GDM1 (cell line): Measurements from ENCODE around the gene SLC8B1.

Experiments
- DNase-seq: peaks from one replicate; lab custom pipeline; 2025; lab: John Stamatoyannopoulos, UW

The SLC8B1 gene

DNA sequence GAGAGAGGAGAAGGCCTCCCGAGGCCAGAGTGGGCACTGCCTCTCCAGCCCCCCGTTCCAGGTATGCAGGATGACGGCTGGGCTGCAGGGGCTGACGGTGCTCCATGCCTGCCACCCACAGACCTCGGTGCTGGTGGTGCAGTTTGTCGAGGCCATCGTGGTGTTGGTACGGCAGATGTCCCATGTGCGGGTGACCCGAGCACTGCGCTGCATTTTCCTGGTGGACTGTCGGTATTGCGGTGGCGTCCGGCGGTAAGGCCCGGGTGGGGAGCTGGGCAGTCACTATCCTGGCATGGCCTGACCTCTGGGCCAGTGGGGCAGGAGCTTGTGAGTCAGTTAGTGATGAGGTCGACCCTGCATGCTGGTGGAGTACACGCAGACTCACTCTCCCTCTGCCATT is 66.3 kb downstream of the SLC8B1 start:
- DNase-seq = no peak

DNA sequence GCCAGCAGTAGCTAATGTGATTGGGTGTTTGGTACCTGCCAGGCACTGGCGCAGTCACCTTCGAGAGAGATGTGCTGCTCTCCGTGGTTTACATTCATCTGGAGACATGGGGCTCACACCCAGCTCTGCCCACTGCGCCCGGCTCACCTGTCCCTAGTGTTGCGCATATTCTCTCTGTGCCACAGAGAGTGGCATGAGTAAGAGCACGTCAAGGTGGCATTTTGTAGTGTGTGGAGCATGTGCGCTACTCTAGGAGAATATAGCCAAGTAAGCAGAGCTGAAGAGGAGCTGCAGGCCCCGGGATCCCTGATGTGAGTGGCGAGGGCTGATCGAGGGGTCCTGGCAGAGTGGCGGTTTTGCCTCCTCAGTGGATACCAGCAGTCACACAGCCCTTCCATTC is 66.8 kb downstream of the SLC8B1 start:
- DNase-seq = no peak

DNA sequence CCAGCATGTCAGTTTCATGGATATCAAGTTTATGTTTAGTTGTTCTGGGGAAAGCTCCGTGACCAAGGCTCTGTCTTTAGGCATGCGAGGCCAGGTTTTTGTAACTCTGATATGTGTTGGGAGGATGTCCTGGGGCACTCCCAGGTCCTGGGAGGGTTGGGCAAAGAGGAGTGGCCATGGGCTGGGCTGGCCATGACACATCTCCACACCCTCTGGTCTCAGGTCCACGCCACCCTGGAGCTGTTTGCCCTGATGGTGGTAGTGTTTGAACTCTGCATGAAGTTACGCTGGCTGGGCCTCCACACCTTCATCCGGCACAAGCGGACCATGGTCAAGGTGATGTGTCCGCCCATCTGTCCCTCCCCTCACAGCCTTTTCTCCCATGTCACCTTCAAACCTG is 67.3 kb downstream of the SLC8B1 start:
- no peak for DNase-seq

DNA sequence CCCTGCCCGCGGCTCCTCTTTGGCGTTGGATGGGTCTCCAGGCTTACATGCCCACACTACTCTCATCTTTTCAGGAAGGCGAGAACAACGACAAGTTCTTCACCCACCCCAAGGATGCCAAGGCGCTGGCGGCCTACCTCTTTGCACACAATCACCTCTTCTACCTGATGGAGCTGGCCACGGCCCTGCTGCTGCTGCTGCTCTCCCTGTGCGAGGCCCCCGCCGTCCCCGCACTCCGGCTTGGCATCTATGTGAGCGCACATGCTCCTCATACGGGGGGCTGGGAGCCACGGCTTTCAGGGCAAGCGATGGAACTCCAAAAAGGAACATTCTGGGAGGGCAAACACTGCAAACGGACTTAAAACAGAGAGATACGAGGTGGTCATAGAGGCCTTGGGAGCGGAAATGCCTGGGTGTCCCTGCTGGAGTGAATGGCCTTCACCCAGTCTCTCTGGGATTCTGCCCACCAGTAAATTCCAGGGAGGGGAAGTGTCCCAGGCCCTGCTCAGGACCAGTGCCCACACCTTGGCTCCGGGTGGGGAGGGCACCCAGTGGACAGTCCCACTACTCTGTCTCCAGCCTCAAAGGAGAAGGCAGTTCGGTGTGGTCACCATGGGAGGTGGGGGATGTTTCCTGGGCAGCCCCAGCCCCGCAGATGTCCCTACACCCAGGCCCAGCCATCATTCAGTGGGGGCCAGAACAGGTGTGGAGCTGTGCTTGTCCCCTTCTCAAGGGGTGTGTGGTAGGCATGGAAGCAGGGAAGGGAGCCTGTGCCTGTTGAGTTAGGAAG is 68.6 kb downstream of the SLC8B1 start:
- DNase-seq = no peak

DNA sequence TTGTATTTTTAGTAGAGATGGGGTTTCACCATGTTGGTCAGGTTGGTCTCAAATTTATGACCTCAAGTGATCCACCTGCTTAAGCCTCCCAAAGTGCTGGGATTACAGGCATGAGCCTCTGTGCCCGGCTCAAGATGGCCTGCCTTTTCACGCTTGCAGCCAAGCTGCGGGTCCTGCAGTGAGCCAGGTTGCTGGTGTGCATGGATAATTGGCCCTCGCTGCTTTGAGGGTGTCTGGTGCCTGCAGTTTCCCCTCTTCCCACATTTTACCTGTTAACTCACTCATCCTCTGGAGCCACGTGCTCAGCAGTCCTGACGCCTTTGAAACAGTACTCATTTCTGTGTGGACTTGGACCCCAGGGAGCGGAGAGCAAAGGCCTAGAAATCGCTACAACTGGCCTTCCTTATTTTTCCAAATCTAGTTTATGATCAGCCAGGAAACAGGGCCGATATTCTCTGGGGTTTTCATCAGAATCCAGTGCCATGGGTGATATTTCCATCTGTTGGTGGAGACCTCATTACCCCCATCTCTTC is 71.4 kb downstream of the SLC8B1 start:
- DNase-seq = no peak

DNA sequence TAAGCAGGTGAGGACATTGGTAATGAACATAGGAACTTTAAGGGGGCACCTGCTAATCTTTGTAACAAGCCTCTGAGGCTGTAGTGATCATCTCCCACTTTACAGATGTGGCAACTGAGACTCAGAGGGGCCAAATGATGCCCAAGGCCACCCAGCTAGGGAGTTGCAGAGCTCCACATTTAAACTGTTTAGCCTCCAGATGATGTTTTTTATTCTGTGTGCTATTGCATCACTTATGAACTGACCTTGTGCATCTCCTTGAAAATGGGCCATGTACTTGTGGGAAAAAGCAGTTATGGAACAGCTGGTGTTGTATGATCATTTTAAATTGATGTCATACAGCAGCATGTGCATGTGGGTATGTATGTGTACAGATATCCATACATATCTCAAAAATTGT is 72.2 kb downstream of the SLC8B1 start:
- no peak for DNase-seq

DNA sequence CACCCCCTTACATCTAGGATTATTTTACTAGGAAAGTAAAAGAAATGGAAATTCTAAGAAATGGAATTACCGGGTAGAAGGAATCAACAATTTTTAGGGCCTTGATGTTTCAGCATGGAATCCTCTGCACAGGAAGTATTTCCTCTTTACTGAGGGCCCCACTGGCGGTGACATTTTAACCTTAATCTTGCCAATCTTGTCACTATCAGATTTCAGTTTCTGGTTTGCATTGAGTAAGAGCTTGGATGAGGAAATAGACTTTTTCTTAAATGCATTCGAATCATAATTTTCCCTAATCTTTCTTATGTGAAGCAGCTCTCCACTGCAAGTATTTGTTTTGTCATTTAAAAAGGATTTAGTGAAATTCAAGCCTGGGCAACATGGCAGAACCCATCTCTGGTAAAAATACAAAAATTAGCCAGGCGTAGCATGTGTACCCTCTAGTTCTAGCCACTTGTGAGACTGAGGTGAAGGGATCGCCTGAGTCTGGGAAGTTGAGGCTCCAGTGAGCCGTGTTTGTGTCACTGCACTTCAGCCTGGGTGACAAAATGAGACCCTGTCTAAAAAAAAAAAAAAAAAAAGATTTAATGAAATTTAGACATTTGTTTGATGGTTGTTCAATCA is 73.0 kb downstream of the SLC8B1 start:
- no peak for DNase-seq

DNA sequence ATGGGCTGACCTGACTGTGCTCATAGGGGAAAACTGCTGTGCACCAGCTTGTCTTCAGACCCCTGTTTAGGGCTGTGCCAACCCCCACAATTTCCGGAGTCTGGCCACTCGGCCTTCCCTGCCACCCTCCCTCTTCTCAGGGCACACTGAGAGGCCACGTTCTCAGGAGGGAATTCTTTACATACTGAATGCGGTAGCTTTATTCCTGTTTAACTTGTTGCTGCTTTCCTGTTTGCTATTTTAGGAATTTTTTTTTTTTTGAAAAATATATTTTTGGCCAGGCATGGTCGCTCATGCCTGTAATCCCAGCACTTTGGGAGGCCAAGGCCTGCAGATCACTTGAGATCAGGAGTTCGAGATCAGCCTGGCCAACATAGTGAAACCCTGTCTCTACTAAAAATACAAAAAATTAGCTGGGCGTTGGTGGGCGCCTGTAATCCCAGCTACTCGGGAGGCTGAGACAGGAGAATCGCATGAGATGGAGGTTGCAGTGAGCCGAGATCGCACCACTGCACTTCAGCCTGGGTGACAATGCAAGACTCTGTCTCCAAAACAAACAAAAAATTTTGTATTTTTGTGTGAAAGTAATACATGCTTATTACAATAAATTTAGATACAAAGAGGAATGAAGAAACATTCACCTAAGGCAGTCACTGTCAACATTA is 74.1 kb downstream of the SLC8B1 start:
- DNase-seq = no peak

DNA sequence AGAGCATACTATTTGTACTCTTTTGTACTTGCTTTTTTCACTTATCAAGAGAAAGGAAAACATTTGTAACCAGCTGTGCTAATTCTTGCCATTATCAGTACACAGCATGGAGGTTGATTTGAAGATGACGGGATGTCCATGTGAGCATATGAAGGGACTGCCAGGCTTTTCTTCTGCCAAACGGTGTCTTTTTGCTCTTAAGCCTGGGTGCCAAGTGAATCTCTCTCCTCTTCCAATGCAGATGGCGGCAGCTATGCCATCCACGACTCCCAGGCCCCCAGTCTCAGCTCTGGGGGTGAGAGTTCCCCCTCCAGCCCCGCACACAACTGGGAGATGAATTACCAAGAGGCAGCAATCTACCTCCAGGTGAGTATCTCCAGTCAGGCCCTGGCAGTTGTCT is 74.8 kb downstream of the SLC8B1 start:
- no peak for DNase-seq

DNA sequence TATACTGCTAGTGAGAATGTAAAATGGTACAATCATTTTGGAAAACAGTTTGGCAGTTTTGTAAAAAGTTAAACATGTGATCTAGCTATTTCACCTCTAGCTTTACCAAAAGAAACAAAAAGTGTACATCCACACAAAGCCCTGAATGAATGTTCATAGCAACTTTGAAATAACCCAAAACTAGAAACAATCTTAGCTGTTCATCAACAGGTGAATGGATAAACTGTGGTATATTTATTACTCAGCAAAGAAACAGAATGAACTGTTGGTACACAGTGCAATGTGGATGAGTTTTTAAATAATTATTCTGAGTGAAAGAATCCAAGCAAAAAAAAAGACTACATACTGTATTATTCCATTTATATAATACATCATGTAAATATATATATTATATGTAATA is 77.3 kb downstream of the SLC8B1 start:
- DNase-seq = no peak

DNA sequence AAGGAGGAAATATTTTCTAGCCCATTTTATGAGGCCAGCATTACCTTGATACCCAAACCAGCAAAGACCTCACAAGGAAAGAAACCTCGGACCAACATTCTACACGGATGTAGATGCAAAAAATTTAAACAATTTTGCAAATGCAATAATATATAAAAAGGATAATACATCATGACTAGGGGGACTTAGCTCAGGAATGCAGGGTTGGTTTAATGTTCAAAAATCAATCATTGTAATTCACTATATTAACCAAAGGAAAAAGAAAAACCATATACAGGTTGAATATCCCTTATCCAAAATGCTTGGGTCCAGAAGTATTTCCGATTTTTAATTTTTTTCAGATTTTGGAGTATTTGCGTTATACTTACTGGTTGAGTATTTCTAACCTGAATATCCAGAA is 80.6 kb downstream of the SLC8B1 start:
- DNase-seq = no peak

DNA sequence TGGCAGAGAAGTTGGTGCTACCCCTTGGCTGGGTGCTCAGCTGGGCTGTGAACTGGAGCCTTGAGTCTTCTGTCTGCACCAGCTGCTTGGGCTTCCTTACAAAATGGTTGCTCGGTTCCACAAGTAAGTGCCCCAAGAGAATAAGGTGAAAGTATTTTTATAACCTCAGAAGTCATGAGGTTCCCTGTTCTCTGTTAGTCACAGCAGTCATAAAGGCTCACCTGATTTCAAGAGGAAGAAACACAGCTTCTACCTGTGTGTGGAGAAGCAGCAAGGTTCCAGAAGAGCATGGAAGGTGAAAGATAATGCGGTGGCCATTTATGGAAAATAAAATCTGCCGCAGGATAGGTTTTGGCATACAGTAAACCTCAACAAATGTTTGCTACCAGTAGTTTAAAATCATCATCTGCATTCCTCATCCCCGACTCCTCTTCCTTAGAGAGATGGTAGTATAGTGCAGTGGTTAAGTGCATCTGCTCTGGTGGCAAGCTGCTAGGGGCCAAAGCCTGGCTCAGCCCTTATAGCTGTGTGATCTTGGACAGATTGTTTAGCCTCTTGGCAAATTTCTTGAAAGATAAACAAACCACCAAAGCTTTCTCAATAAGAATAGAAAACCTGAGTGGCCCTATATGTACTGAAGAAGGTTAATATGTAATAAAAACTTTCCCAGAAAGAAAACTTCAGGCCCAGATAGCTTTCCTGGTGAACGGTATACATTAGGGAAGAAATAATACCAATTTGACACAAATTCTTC is 81.2 kb downstream of the SLC8B1 start:
- DNase-seq = no peak

DNA sequence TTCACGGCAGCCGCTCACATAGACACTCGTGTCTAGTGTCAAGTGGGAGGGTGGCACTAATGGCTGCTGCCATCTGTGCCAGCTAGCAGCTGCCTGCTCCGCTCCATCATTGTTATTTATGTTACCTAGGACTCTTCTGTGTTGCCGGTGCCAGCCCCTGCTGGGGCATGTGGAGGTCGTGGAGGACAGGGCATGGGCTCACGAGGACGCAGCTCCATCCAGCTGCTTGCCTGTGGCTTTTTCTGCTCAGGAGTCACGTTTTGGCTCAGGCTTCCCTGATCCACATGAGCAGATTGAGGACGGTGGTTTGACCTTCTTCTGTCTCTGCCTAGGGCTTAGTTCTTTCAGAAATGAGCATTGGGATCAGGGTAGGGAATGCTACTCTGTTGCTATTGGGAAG is 82.4 kb downstream of the SLC8B1 start:
- no peak for DNase-seq

DNA sequence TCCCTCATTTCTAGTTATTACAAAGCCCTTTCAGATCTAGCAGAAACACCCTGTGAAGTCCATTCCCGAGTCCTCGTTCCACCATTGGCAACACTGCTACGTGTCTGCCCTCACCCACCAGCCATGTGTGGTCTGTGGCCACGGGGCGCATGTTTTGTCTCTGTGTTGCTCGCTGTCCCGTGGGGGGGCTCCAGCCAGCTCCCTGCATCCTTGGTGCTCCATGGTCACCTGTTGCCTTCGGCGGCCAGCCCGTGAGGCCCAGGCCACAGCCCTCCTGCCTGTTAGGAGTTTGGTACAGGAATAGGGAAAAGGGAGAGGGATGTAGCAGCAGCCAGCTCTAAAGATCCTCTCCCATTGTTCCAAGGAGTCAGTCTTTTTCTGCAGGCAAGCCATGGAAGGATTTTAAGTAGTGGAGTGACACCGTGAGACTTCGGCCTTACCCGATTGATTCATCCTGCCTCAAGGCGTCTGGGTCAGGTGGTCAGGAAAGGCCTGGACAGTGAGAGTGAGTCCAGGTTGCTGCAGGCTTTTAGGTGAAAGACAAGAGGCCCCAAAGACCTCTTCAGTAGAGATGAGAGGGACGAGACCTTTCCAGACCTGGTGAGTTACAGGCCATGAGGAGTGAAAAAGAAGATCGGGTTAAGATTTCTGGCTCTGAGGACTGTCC is 83.4 kb downstream of the SLC8B1 start:
- DNase-seq = no peak

DNA sequence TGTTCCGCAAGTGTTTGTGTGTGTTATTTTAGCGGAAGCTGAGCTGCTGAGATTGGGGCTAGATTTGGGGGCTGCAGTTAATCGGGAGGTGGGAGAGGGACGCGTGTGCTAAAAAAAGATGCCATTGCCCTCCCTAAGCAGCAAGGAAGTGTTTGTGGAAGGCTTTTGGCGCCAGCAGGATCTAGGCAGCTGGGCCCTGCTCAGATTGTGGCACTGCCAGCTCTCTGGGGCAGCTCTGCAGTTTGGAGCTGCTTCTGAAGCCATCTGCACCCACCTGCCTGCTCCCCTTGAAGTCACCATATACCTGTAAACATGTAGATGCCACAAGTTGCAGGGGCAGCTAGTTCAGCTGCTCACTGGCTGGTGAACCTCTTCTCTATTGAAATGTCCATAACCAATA is 84.9 kb downstream of the SLC8B1 start:
- DNase-seq = no peak

DNA sequence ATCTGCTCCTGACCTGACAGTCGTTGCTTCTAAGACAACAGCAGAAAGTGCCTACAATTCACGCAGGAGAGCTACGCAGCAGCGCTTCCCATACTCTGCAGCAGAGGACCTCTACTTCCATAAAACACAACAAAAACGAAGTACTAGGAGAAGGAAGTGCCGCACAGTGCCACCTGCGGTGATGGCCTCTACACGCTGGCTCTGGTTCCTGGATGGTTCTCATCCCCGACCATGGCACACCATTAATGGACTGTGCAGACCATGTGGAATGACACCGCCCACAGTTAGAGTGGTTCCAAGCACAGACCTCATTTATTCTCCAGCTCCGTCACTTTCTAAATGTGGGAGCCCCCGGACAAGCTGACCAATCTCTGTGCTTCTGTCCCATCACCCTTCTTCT is 85.4 kb downstream of the SLC8B1 start:
- no peak for DNase-seq

DNA sequence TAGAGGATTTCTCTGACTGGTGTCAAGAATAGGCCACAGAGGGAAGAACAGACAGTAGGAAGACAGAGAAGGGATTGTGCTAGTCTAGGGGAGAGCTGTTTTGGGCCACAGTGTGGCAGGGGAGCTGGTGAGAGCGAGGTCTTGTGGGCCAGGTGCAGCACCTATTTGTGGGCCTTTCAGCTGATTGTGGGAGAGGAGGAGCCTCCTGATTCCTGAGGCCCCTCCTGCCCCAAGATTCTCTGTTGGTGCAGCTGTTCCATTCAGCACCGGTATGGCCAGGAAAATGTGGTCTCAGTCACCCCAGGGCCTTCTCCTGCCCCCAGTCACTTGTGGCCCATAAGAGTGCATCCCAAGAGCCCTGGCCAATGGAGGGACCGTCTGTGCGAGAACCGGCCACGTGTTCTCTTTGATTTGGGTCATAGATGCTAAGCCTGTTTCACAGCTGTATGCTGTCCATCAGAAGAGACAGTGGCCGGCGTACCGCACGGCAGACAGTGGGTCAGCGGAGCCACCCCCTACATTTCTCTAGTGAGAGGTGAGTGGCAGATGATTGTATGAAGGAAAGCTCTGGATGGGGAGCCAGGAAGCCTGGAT is 86.0 kb downstream of the SLC8B1 start:
- DNase-seq = no peak
